Hepatic stellate cell (primary cell): ENCODE data around the gene BARX1.
"Not testable (repeated sequence)": the region's sequence is repeated elsewhere in the genome, so short reads cannot be mapped to it uniquely, and the experiment has no call there.

Experiments used
- DNase-seq: peaks from one replicate; pipeline ENCODE4 v3.0.0; 2011; ENCODE audit warnings: low spot score

BARX1 gene

GRCh38 chr9:93955111-93955980 is at the start of gene BARX1:
BARX1 (minus strand) TSS chr9:93955355; CDS start chr9:93955146, 209 bp downstream.
- DNase-seq = no peak

GRCh38 chr9:94002316-94003140 is 47.4 kb upstream of the BARX1 start:
- no peak for DNase-seq

- no peak for DNase-seq
Measured at GRCh38 chr9:93996863-93997262, 41.7 kb upstream of the BARX1 start.

- no peak for DNase-seq
Measured at GRCh38 chr9:93996367-93996766, 41.2 kb upstream of the BARX1 start.

GRCh38 chr9:93994545-93994944 is 39.4 kb upstream of the BARX1 start:
- no peak for DNase-seq

GRCh38 chr9:93994132-93994531 is 39.0 kb upstream of the BARX1 start:
- DNase-seq = no peak

GRCh38 chr9:93992830-93993229 is 37.7 kb upstream of the BARX1 start:
- DNase-seq = no peak

- DNase-seq = no peak
Measured at GRCh38 chr9:93990448-93990847, 35.3 kb upstream of the BARX1 start.

- no peak for DNase-seq
Measured at GRCh38 chr9:93988056-93988455, 32.9 kb upstream of the BARX1 start.

- no peak for DNase-seq
Measured at GRCh38 chr9:93984860-93985259, 29.7 kb upstream of the BARX1 start.

GRCh38 chr9:93983875-93984274 is 28.7 kb upstream of the BARX1 start:
- no peak for DNase-seq

- no peak for DNase-seq
Measured at GRCh38 chr9:93979721-93980120, 24.6 kb upstream of the BARX1 start.

GRCh38 chr9:93978551-93978950 is 23.4 kb upstream of the BARX1 start:
- DNase-seq = no peak

- no peak for DNase-seq
Measured at GRCh38 chr9:93976973-93977372, 21.8 kb upstream of the BARX1 start.

- DNase-seq = no peak
Measured at GRCh38 chr9:93976081-93976480, 20.9 kb upstream of the BARX1 start.

GRCh38 chr9:93975262-93975661 is 20.1 kb upstream of the BARX1 start:
- DNase-seq = no peak

GRCh38 chr9:93974151-93974550 is 19.0 kb upstream of the BARX1 start:
- DNase-seq = no peak

- not testable (repeated sequence) for DNase-seq
Measured at GRCh38 chr9:93972655-93973054, 17.5 kb upstream of the BARX1 start.

GRCh38 chr9:93969328-93969661 is 14.1 kb upstream of the BARX1 start:
- no peak for DNase-seq

- DNase-seq = peak; percentile 13
Measured at GRCh38 chr9:93968451-93969327, 13.5 kb upstream of the BARX1 start.

GRCh38 chr9:93967020-93967803 is 12.1 kb upstream of the BARX1 start:
- no peak for DNase-seq
